Endothelial cell of umbilical vein (primary cell): ENCODE results near the gene MYO1B. TPM values are rescaled to one million over a fixed set of nuclear protein-coding genes. Genes with fewer than 3 reads are reported as not detected.

Experiments used
- BruUV-seq: library from RNA; stranded (reverse); fragments of 400-500 nt; replicated peaks from 2 replicates; lab custom pipeline; 2021; lab: Mats Ljungman, UMichigan
- CTCF ChIA-PET: fragments of 300-600, 350-600 bp; sonication (Branson Sonifier 250); formaldehyde crosslinking; loops from one replicate; lab custom pipeline; 2021; ENCODE audit warnings: antibody characterized with exemption, inconsistent platforms; lab: Charles Lee
- POLR2A ChIA-PET: fragments of 300-600, 350-600 bp; sonication (Branson Sonifier 250); formaldehyde crosslinking; loops from one replicate; lab custom pipeline; 2021; ENCODE audit warnings: antibody characterized with exemption, inconsistent platforms; lab: Charles Lee
- DNase-seq: peaks from one replicate; pipeline ENCODE4 v3.0.0-alpha.2; 2011; ENCODE audit warnings: low read depth, low spot score
- FAIRE-seq: peaks from 2 replicates; lab custom pipeline; 2011; peaks lifted over from hg19 to GRCh38; lab: Jason Lieb, UNC
- H2AFZ ChIP-seq: 2 replicates; pipeline ENCODE4 v1.6.0; 2012; ENCODE audit warnings: low read depth, low read length, control low read depth, inconsistent platforms
- H3K27ac ChIP-seq: 2 replicates; pipeline ENCODE4 v1.5.1; 2011; ENCODE audit warnings: low read depth, mild to moderate bottlenecking, control low read depth, low read length, moderate library complexity; ENCODE audit not compliant: insufficient read depth
- H3K27me3 ChIP-seq, 2 experiments: 2 replicates each; pipeline versions ENCODE4 v1.6.0 to v1.6.1; 2011; ENCODE audit warnings: low read length in 2 of 2, mixed read lengths in 1 of 2; ENCODE audit not compliant: control insufficient read depth in 2 of 2, insufficient read depth in 2 of 2
- H3K36me3 ChIP-seq, 2 experiments: 2 replicates in 1 of 2; 3 replicates in 1 of 2; pipeline ENCODE4 v1.5.1; 2011; ENCODE audit warnings: low read length in 2 of 2, mild to moderate bottlenecking in 1 of 2, moderate library complexity in 1 of 2; ENCODE audit not compliant: control insufficient read depth in 2 of 2, insufficient read depth in 2 of 2; ENCODE audit errors: extremely low read depth in 1 of 2
- H3K4me1 ChIP-seq: 3 replicates; pipeline ENCODE4 v1.5.1; 2011; ENCODE audit warnings: mild to moderate bottlenecking, low read length; ENCODE audit not compliant: control insufficient read depth, insufficient read depth; ENCODE audit errors: extremely low read depth
- H3K4me2 ChIP-seq: 2 replicates; pipeline ENCODE4 v1.6.1; 2011; ENCODE audit warnings: low read length, control low read depth, mixed read lengths; ENCODE audit not compliant: insufficient read depth
- H3K4me3 ChIP-seq, 3 experiments: fragments of 200-600 bp in 1 of 3; sonication (generic), shearing (Covaris generic) in 1 of 3; replicated peaks in 1 of 3; 2 replicates each; pipeline ENCODE4 v1.5.1; 2011 to 2016; ENCODE audit warnings: control low read depth in 3 of 3, low read length in 3 of 3, mild to moderate bottlenecking in 2 of 3, inconsistent platforms in 1 of 3, low read depth in 1 of 3, moderate library complexity in 1 of 3; ENCODE audit not compliant: insufficient read depth in 1 of 3
- H3K79me2 ChIP-seq: 2 replicates; pipeline ENCODE4 v1.6.0; 2012; ENCODE audit warnings: low read length, inconsistent platforms; ENCODE audit not compliant: control insufficient read depth, insufficient read depth
- H3K9ac ChIP-seq: replicated peaks from 2 replicates; pipeline ENCODE3; 2011; ENCODE audit warnings: low read length, control low read depth; ENCODE audit not compliant: insufficient read depth; ENCODE audit errors: extremely low read depth
- H3K9me1 ChIP-seq: replicated peaks from 3 replicates; pipeline ENCODE4 v1.6.0; 2011; ENCODE audit warnings: mild to moderate bottlenecking, low read length; ENCODE audit not compliant: control insufficient read depth, insufficient read depth; ENCODE audit errors: extremely low read depth
- H3K9me3 ChIP-seq: replicated peaks from 2 replicates; pipeline ENCODE4 v1.5.1; 2012; ENCODE audit warnings: low read length, inconsistent platforms; ENCODE audit not compliant: control insufficient read depth, insufficient read depth
- H4K20me1 ChIP-seq: replicated peaks from 2 replicates; pipeline ENCODE3; 2011; ENCODE audit warnings: mild to moderate bottlenecking, low read length; ENCODE audit not compliant: control insufficient read depth, insufficient read depth; ENCODE audit errors: extremely low read depth
- EZH2 ChIP-seq: IDR thresholded peaks from 2 replicates; pipeline ENCODE4 v1.6.1; 2012; ENCODE audit warnings: borderline replicate concordance, low read depth, mild to moderate bottlenecking, moderate library complexity, low read length, inconsistent platforms; ENCODE audit not compliant: severe bottlenecking
- FOS ChIP-seq: IDR thresholded peaks from 2 replicates; pipeline ENCODE4 v1.6.1; 2011; ENCODE audit warnings: mild to moderate bottlenecking, low read length, moderate library complexity, borderline replicate concordance; ENCODE audit not compliant: insufficient read depth
- GATA2 ChIP-seq: IDR thresholded peaks from 2 replicates; pipeline ENCODE4 v1.7.0; 2011; ENCODE audit warnings: low read depth, mild to moderate bottlenecking, moderate library complexity, mixed read lengths, low read length; ENCODE audit not compliant: insufficient read length, insufficient read depth
- JUN ChIP-seq: IDR thresholded peaks from 2 replicates; pipeline ENCODE4 v1.6.1; 2011; ENCODE audit warnings: borderline replicate concordance, low read depth; ENCODE audit not compliant: insufficient read length, insufficient read depth
- MAX ChIP-seq: IDR thresholded peaks from 2 replicates; pipeline ENCODE4 v1.6.1; 2011; ENCODE audit not compliant: insufficient read depth, insufficient read length
- MYC ChIP-seq: IDR thresholded peaks from one replicate; pipeline ENCODE4 v1.6.1; 2011; ENCODE audit warnings: mild to moderate bottlenecking, low read depth, low read length
- POLR2A ChIP-seq: IDR thresholded peaks from 2 replicates; pipeline ENCODE4 v1.6.1; 2012; ENCODE audit warnings: low read depth, mild to moderate bottlenecking, control low read depth, low read length
- dilution Hi-C: fragments of 300-500 bp; cut with MboI; formaldehyde crosslinking; loops from one replicate; pipeline ENCODE4 v1.15.0; 2019; ENCODE audit warnings: low sequenced_read_pairs; ENCODE audit not compliant: extremely low pct_ligation_motif_present
- intact Hi-C: fragments of 100-400 bp; cut with micrococcal nuclease; formaldehyde crosslinking; loops from one replicate; pipeline ENCODE4 v1.10.0; 2022
- polyA plus RNA-seq, 4 experiments: library from polyadenylated mRNA; depleted of rRNA in 3 of 4; stranded (reverse) in 3 of 4; unstranded in 1 of 4; fragments of >200 nt; gene quantifications; 2 replicates each; pipeline versions ENCODE4 v1.2.1 to v1.2.3, GENCODE V29; 2011 to 2012; ENCODE audit warnings: missing spikeins in 1 of 4
- total RNA-seq: library from RNA; stranded (reverse); gene quantifications from 2 replicates; pipeline ENCODE4 v1.2.3, GENCODE V29; 2021
- TF ChIP-seq, protein P1 (sequence below), 2 donors: IDR thresholded peaks; 1 replicate in 1 of 2; 2 replicates in 1 of 2; pipeline ENCODE4 v1.5.1; 2011; ENCODE audit warnings: low read length in 2 of 2, mild to moderate bottlenecking in 2 of 2, moderate library complexity in 2 of 2, control low read depth in 1 of 2, inconsistent platforms in 1 of 2, low read depth in 1 of 2; ENCODE audit not compliant: insufficient read depth in 1 of 2; ENCODE audit errors: extremely low read depth in 1 of 2

Gene MYO1B
- total and polyA plus RNA-seq, 2 donors (not counting 3 experiments of a cell fraction or from before 2014, with no cell fraction given) = 8.7 to 51.1 TPM

DNA sequence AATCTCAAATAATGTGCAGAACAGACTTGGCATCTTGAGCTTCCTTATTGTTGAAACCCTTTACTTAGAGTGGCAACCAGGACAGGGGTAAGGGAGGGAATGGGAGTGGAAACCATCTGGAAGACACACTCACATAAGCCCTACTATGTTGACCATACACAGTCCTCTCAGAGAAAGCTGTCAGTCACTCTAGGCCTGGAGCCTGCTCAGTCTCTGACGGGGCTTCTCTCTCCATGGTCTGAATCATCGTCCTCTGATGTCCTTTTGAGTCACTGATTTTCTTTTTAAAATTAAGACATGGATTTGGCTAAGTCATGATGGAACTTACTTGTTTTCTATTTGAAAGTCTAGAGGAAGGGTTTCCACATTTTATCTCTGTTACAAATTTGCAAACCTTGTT, 74.0 kb downstream of the MYO1B start:
- dilution Hi-C loops = no loop called here
- H3K36me3 ChIP-seq = no peaks in the 10 kb centered on the region
- H3K27ac ChIP-seq = no peak overlapping the region
- no peaks in the 10 kb centered on the region for H3K9me3 ChIP-seq
- H4K20me1 ChIP-seq = peaks cover 5% of the 10 kb centered on the region
- H3K79me2 ChIP-seq = no peaks in the 10 kb centered on the region
- H3K9ac ChIP-seq = no peak overlapping the region
- no peaks in the 10 kb centered on the region for H3K9me1 ChIP-seq
- CTCF ChIA-PET = interaction anchor here (1.2 to 1.7 kb wide), 3 partner anchors 16 to 203 kb away, joined by 3 to 4 read pairs (median 4); no protein-coding TSS in a partner anchor
- no peak overlapping the region for H3K4me2 ChIP-seq
- POLR2A ChIA-PET = no interaction called here
- peaks cover 21% of the 10 kb centered on the region for H3K4me1 ChIP-seq
- no peak for TF ChIP-seq POLR2A
- TF ChIP-seq, protein P1, sequence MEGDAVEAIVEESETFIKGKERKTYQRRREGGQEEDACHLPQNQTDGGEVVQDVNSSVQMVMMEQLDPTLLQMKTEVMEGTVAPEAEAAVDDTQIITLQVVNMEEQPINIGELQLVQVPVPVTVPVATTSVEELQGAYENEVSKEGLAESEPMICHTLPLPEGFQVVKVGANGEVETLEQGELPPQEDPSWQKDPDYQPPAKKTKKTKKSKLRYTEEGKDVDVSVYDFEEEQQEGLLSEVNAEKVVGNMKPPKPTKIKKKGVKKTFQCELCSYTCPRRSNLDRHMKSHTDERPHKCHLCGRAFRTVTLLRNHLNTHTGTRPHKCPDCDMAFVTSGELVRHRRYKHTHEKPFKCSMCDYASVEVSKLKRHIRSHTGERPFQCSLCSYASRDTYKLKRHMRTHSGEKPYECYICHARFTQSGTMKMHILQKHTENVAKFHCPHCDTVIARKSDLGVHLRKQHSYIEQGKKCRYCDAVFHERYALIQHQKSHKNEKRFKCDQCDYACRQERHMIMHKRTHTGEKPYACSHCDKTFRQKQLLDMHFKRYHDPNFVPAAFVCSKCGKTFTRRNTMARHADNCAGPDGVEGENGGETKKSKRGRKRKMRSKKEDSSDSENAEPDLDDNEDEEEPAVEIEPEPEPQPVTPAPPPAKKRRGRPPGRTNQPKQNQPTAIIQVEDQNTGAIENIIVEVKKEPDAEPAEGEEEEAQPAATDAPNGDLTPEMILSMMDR (IDR thresholded peaks at IDR 0.05; ENCODE audit: extremely low read depth in 1 of 2, insufficient read depth in 1 of 2, low read depth in 1 of 2, low read length in 2 of 2) = no peak
- no peak for TF ChIP-seq JUN
- intact Hi-C loops = no loop called here
- FAIRE-seq (no peak), DNase-seq (no peak)
- H3K4me3 ChIP-seq = no peak overlapping the region
- no peaks in the 10 kb centered on the region for H3K27me3 ChIP-seq
- BruUV-seq = no TSS peak
- no peak overlapping the region for H2AFZ ChIP-seq

- dilution Hi-C loops = no loop called here
- Histone ChIP-seq H3K4me3 (no peak overlapping the region), H2AFZ (no peak overlapping the region), H3K9me3 (no peaks in the 10 kb centered on the region), H3K27me3 (no peaks in the 10 kb centered on the region), H4K20me1 (no peaks in the 10 kb centered on the region), H3K4me2 (peak overlapping the region; percentile 56), H3K4me1 (peaks cover 21% of the 10 kb centered on the region), H3K9me1 (no peaks in the 10 kb centered on the region), H3K9ac (no peak overlapping the region), H3K79me2 (no peaks in the 10 kb centered on the region), H3K36me3 (no peaks in the 10 kb centered on the region), H3K27ac (no peak overlapping the region)
- DNase-seq = no peak
- TF ChIP-seq GATA2 (no peak), EZH2 (no peak), POLR2A (no peak), MAX (no peak), MYC (no peak), FOS (no peak)
- no peak for FAIRE-seq
- POLR2A ChIA-PET = no interaction called here
- no TSS peak for BruUV-seq
- intact Hi-C loops = loop anchor here (1.0 kb wide), 1 partner anchor 76 kb away; the partner anchor contains the start of gene MYO1B
- CTCF ChIA-PET = interaction anchor here (0.9 to 2.2 kb wide), 2 partner anchors 8 to 10 kb away, joined by 3 to 7 read pairs; no protein-coding TSS in a partner anchor
These were observed 75.7 kb downstream of the MYO1B start for GRCh38 chr2:191320881-191321280.
